ENCODE data around the gene ADGRG1.
"Not testable (repeated sequence)": the region's sequence is repeated elsewhere in the genome, so short reads cannot be mapped to it uniquely, and the experiment has no call there.

Gene ADGRG1

GRCh38 chr16:57701759-57702371 is 73.4 kb downstream of the ADGRG1 start:
- DNase-seq = no peak

GRCh38 chr16:57703416-57704010 is 75.1 kb downstream of the ADGRG1 start:
- no peak for DNase-seq

GRCh38 chr16:57704011-57704904 is 75.8 kb downstream of the ADGRG1 start:
- no peak for DNase-seq

GRCh38 chr16:57704905-57705852 is 76.7 kb downstream of the ADGRG1 start:
- no peak for DNase-seq

GRCh38 chr16:57706717-57707116 is 78.3 kb downstream of the ADGRG1 start:
- no peak for DNase-seq

- no peak for DNase-seq
Observed at GRCh38 chr16:57707331-57707730, 78.9 kb downstream of the ADGRG1 start.

- DNase-seq = no peak
Observed at GRCh38 chr16:57708168-57708567, 79.7 kb downstream of the ADGRG1 start.

GRCh38 chr16:57709663-57710062 is 81.2 kb downstream of the ADGRG1 start:
- no peak for DNase-seq

- no peak for DNase-seq
Observed at GRCh38 chr16:57711346-57711745, 82.9 kb downstream of the ADGRG1 start.

- DNase-seq = peak in 1 of 5 experiments; percentile 29
Observed at GRCh38 chr16:57711993-57712392, 83.6 kb downstream of the ADGRG1 start.

GRCh38 chr16:57712569-57712968 is 84.1 kb downstream of the ADGRG1 start:
- not testable (repeated sequence) for DNase-seq

- DNase-seq = no peak
Observed at GRCh38 chr16:57713596-57713995, 85.2 kb downstream of the ADGRG1 start.

GRCh38 chr16:57714047-57714446 is 85.6 kb downstream of the ADGRG1 start:
- DNase-seq = no peak
